Breast epithelium (tissue), 4 donors: ENCODE measurements around the gene FAM120A. TPM values are rescaled to one million over a fixed set of nuclear protein-coding genes. Genes with fewer than 3 reads are reported as not detected.

ENCODE experiments used
- DNase-seq, 2 donors: peaks; one replicate each; pipeline ENCODE4 v3.0.0-alpha.2; 2019; ENCODE audit warnings: low spot score in 2 of 2
- H3K27ac ChIP-seq, 2 donors: fragments of 200-600 bp; sonication (generic) in 1 of 2; one replicate each; pipeline ENCODE4 v1.5.1; 2016 to 2019; ENCODE audit warnings: mild to moderate bottlenecking in 1 of 2
- H3K27me3 ChIP-seq, 2 donors: fragments of 200-600 bp; sonication (generic) in 1 of 2; one replicate each; pipeline versions ENCODE4 v1.5.1 to v1.6.0; 2017 to 2019; ENCODE audit warnings: control low read depth in 1 of 2, mild to moderate bottlenecking in 1 of 2
- H3K36me3 ChIP-seq: fragments of 200-600 bp; one replicate; pipeline ENCODE4 v1.5.1; 2019
- H3K4me1 ChIP-seq, 2 donors: fragments of 200-600 bp; sonication (generic); one replicate each; pipeline ENCODE4 v1.5.1; 2016 to 2019; ENCODE audit warnings: control low read depth in 1 of 2
- H3K4me3 ChIP-seq, 3 donors: fragments of 200-600 bp; sonication (generic); 1 replicate in 2 of 3; 2 replicates in 1 of 3; pipeline ENCODE4 v1.5.1; 2016 to 2019; ENCODE audit warnings: mild to moderate bottlenecking in 3 of 3, moderate library complexity in 2 of 3
- H3K9me3 ChIP-seq, 2 donors: fragments of 200-600 bp; sonication (generic) in 1 of 2; one replicate each; pipeline ENCODE4 v1.5.1; 2016 to 2019; ENCODE audit warnings: control low read depth in 1 of 2
- CTCF ChIP-seq, 3 donors: fragments of 450-650 bp; IDR thresholded peaks; one replicate each; pipeline ENCODE4 v1.5.1; 2016 to 2017; ENCODE audit warnings: antibody characterized with exemption in 3 of 3, mild to moderate bottlenecking in 3 of 3, moderate library complexity in 3 of 3
- POLR2A ChIP-seq: fragments of 450-650 bp; IDR thresholded peaks from one replicate; pipeline ENCODE4 v1.6.1; 2016; ENCODE audit warnings: antibody characterized with exemption, mild to moderate bottlenecking, moderate library complexity
- POLR2AphosphoS5 ChIP-seq, 3 donors: sonication (generic); formaldehyde crosslinking; IDR thresholded peaks; one replicate each; pipeline ENCODE4 v1.6.1; 2017; ENCODE audit warnings: antibody characterized with exemption in 3 of 3
- intact Hi-C: fragments of 100-400 bp; cut with DNase I; formaldehyde crosslinking; loops from one replicate; pipeline ENCODE4 v1.15.1; 2023; ENCODE audit warnings: low total_unique reads
- total RNA-seq, 3 donors: library from RNA; depleted of rRNA; stranded (reverse); fragments of >200 nt; gene quantifications; one replicate each; pipeline ENCODE4 v1.1.0, GENCODE V29; 2016

FAM120A gene
- total RNA-seq, 3 donors from 2014 or later: 71.0 to 103 (median 89.6) TPM

- no peak for DNase-seq
- Histone ChIP-seq H3K9me3 (no peaks in the 10 kb centered on the region), H3K27me3 (no peaks in the 10 kb centered on the region), H3K36me3 (no peaks in the 10 kb centered on the region), H3K4me3 (no peak overlapping the region), H3K27ac (no peak overlapping the region), H3K4me1 (no peaks in the 10 kb centered on the region)
- intact Hi-C loops: no loop called here
- no peak for TF ChIP-seq CTCF (IDR thresholded peaks at IDR 0.05)
- TF ChIP-seq POLR2A: no peak
- TF ChIP-seq POLR2AphosphoS5 (IDR thresholded peaks at IDR 0.05): no peak
These were observed 19.9 kb upstream of the FAM120A start for GRCh38 chr9:93431539-93432105.

- TF ChIP-seq POLR2A (no peak), CTCF (IDR thresholded peaks at IDR 0.05) (no peak), POLR2AphosphoS5 (IDR thresholded peaks at IDR 0.05) (no peak)
- H3K36me3 ChIP-seq: no peaks in the 10 kb centered on the region
These were observed 18.5 kb upstream of the FAM120A start for GRCh38 chr9:93432964-93433363.

GRCh38 chr9:93434056-93434455 lies 17.4 kb upstream of the FAM120A start:
- DNase-seq: no peak
- no peak overlapping the region for H3K4me3 ChIP-seq
- no peak overlapping the region for H3K27ac ChIP-seq
- H3K27me3 ChIP-seq: no peaks in the 10 kb centered on the region
- intact Hi-C loops: no loop called here
- H3K36me3 ChIP-seq: no peaks in the 10 kb centered on the region
- H3K4me1 ChIP-seq: no peaks in the 10 kb centered on the region
- no peaks in the 10 kb centered on the region for H3K9me3 ChIP-seq
- no peak for TF ChIP-seq CTCF (IDR thresholded peaks at IDR 0.05)
- no peak for TF ChIP-seq POLR2AphosphoS5 (IDR thresholded peaks at IDR 0.05)
- TF ChIP-seq POLR2A: no peak

More at GRCh38 chr9:93432964-93433363, 18.5 kb upstream of the FAM120A start:
- intact Hi-C loops: no loop called here
- Histone ChIP-seq H3K4me1 (no peaks in the 10 kb centered on the region), H3K9me3 (no peaks in the 10 kb centered on the region), H3K27me3 (no peaks in the 10 kb centered on the region), H3K4me3 (no peak overlapping the region), H3K27ac (no peak overlapping the region)
- DNase-seq: no peak

GRCh38 chr9:93435386-93435785 lies 16.1 kb upstream of the FAM120A start:
- Histone ChIP-seq H3K4me3 (no peak overlapping the region), H3K9me3 (no peaks in the 10 kb centered on the region), H3K27ac (no peak overlapping the region), H3K27me3 (no peaks in the 10 kb centered on the region), H3K36me3 (no peaks in the 10 kb centered on the region), H3K4me1 (no peaks in the 10 kb centered on the region)
- intact Hi-C loops: no loop called here
- TF ChIP-seq POLR2AphosphoS5 (IDR thresholded peaks at IDR 0.05): no peak
- TF ChIP-seq CTCF (IDR thresholded peaks at IDR 0.05): no peak
- no peak for TF ChIP-seq POLR2A
- no peak for DNase-seq

- H3K27ac ChIP-seq: no peak overlapping the region
- H3K36me3 ChIP-seq: no peaks in the 10 kb centered on the region
- H3K4me1 ChIP-seq: no peaks in the 10 kb centered on the region
- intact Hi-C loops: no loop called here
- TF ChIP-seq CTCF (IDR thresholded peaks at IDR 0.05): no peak
- TF ChIP-seq POLR2AphosphoS5 (IDR thresholded peaks at IDR 0.05): no peak
- TF ChIP-seq POLR2A: no peak
- no peaks in the 10 kb centered on the region for H3K27me3 ChIP-seq
- no peak for DNase-seq
- no peaks in the 10 kb centered on the region for H3K9me3 ChIP-seq
- no peak overlapping the region for H3K4me3 ChIP-seq
These were observed 15.3 kb upstream of the FAM120A start for GRCh38 chr9:93436218-93436617.
